ENCODE results near the gene ABCD2. TPM values are rescaled to one million over a fixed set of nuclear protein-coding genes. Genes with fewer than 3 reads are reported as not detected.
A peak's percentile ranks its signal among the peaks of the same experiment; 100 is the strongest.

The ABCD2 gene
- total and polyA plus RNA-seq, 4 experiments from 2014 or later, result 8.2 to 20.1 (median 13.7) TPM

DNA sequence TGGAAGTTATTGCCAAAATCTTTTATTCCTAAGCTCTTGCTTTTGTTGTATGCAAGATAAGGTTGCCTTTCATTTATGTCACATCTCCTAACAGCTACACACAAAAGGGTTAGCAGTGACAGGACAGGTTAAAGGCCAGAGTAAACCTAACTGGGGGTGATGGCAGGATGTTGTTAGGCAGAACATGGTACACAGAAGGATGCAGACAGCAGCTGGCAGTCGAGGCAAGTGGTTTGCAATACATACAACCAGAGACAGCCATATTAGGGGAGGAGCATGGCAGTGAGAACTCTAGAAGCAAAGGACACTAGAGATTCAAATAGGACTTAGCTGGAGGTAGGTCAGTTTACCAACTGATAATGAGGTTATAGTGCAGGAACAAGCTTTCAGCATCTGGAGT is 2.7 kb upstream of the ABCD2 start:
- Histone ChIP-seq H3K9me3 (ENCODE audit: control insufficient read depth in 1 of 2, low read length in 2 of 2) (no peaks in the 10 kb centered on the region), H3K36me3 (ENCODE audit: insufficient read depth, low read length) (no peaks in the 10 kb centered on the region), H3K4me3 (ENCODE audit: low read length in 2 of 2) (no peak overlapping the region), H3K27me3 (ENCODE audit: insufficient read depth, low read length) (no peaks in the 10 kb centered on the region), H3K27ac (ENCODE audit: low read depth, low read length) (peak overlapping the region; percentile 87), H3K4me1 (ENCODE audit: insufficient read depth, low read length) (peaks cover 39% of the 10 kb centered on the region)
- intact Hi-C loops (cut with micrococcal nuclease), result loop anchor here (5.0 kb wide), 1 partner anchor 485 kb away; the partner anchor contains the start of gene SLC2A13
- ChIA-PET POLR2A (ENCODE audit: partially characterized antibody) (interaction anchor here (1.5 to 4.9 kb wide), 7 partner anchors 10 to 180 kb away, joined by 4 to 91 read pairs (median 28); partner anchors contain the start of gene KIF21A), CTCF (ENCODE audit: partially characterized antibody) (interaction anchor here (0.8 to 2.5 kb wide), 4 partner anchors 8 to 179 kb away, joined by 3 to 21 read pairs (median 4); no protein-coding TSS in a partner anchor)
- H3K27ac Mint-ChIP-seq, result peak overlapping the region in 5 of 7 donors; percentile 80 to 98 (median 95)
- peaks cover 0 to 2% (median 0%) of the 10 kb centered on the region in 8 donors for H3K9me3 Mint-ChIP-seq
- no peaks in the 10 kb centered on the region for H3K27me3 Mint-ChIP-seq
- peak in 3 of 5 donors; percentile 8 to 43 (median 27) for DNase-seq
- peaks cover 26 to 48% (median 29%) of the 10 kb centered on the region in 4 donors for H3K4me1 Mint-ChIP-seq
- H3K36me3 Mint-ChIP-seq, result peaks cover 0 to 9% of the 10 kb centered on the region in 2 donors
- H3K4me3 Mint-ChIP-seq, result peak overlapping the region in 7 of 8 donors; percentile 17 to 79 (median 57)

DNA sequence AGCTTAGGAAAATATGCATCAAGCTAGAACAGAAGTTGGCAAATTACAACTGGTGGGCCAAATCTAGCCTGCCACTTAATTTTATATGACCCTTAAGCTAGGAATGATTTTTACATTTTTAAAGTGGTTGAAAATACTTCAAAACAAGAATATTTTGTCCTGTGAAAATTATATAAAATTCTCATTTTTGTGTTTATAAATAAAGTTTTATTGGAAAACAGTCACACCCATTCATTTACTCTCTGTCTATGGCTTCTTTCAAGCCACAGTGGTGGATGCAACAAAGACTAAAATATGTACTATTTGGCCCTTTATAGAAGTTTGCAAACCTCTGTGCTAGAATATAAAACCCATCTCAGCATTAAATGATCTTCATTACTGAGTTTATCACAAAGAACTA is 2.1 kb upstream of the ABCD2 start:
- peak overlapping the region in 5 of 7 donors; percentile 92 to 98 (median 95) for H3K27ac Mint-ChIP-seq
- peaks cover 35% of the 10 kb centered on the region for H3K4me1 ChIP-seq (ENCODE audit: insufficient read depth, low read length)
- POLR2A ChIA-PET (ENCODE audit: partially characterized antibody), result interaction anchor here (1.2 to 4.9 kb wide), 11 partner anchors 7 to 179 kb away, joined by 4 to 91 read pairs (median 18); partner anchors contain the start of gene KIF21A
- no peak for DNase-seq
- H3K4me1 Mint-ChIP-seq, result peaks cover 28 to 47% (median 29%) of the 10 kb centered on the region in 4 donors
- no peaks in the 10 kb centered on the region for H3K27me3 Mint-ChIP-seq
- CTCF ChIA-PET (ENCODE audit: partially characterized antibody), result interaction anchor here (0.8 to 3.2 kb wide), 6 partner anchors 7 to 178 kb away, joined by 3 to 21 read pairs (median 8); no protein-coding TSS in a partner anchor
- H3K4me3 Mint-ChIP-seq, result peak overlapping the region in 4 of 8 donors; percentile 57 to 79 (median 75)
- intact Hi-C loops (cut with micrococcal nuclease), result loop anchor here (5.0 kb wide), 1 partner anchor 486 kb away; the partner anchor contains the start of gene SLC2A13
- H3K4me3 ChIP-seq (ENCODE audit: low read length in 2 of 2), result peak overlapping the region in 1 of 2 donors; percentile 83
- H3K27me3 ChIP-seq (ENCODE audit: insufficient read depth, low read length), result no peaks in the 10 kb centered on the region
- H3K9me3 Mint-ChIP-seq, result peaks cover 0 to 2% (median 0%) of the 10 kb centered on the region in 8 donors
- no peaks in the 10 kb centered on the region for H3K9me3 ChIP-seq (ENCODE audit: control insufficient read depth in 1 of 2, low read length in 2 of 2)
- H3K36me3 Mint-ChIP-seq, result peaks cover 0 to 9% of the 10 kb centered on the region in 2 donors
- peak overlapping the region; percentile 87 for H3K27ac ChIP-seq (ENCODE audit: low read depth, low read length)
- H3K36me3 ChIP-seq (ENCODE audit: insufficient read depth, low read length), result no peaks in the 10 kb centered on the region

DNA sequence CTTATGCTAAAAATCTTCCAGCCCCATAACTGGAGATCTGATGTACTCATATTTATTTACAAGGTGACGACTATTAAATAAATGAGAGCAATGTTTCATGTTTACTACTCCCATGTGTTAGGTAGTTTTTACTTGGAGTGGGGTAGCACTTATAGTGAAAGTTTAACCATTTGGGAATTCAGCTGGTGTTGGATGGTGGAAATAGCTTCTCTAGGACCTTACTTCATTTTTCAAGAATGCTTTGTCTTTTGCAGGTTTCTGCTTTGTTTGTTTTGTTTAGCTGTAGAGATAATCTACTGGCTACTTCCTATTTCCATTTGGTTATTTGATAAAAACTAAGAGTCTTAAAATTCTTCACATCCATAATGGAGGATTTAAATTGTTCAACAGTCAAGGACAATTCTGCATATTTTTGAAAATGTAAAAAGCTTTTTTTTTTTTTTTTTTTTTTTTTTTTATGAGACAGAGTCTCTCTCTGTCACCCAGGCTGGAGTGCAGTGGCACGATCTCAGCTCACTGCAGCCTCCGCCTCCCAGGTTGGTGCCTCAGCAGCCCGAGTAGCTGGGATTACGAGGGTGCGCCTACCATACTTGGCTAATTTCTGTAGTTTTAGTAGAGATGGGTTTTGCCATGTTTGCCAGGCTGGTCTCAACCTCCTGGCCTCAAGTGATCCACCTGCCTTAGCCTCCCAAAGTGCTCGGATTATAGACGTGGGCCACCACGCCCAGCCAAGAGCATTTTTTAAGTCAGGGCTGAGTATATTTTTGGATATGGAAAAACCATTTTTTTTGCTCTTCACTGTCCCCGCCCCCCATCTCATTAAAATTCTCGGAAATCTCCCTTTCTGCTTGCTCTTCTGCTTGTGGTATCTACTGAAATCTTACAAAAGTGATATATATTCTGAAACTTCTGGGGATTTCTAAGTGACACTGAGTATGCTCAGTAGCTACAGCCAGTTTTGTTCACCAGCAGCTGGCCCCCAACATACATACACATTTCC is 1.4 kb upstream of the ABCD2 start:
- Mint-ChIP-seq H3K4me1 (peaks cover 24 to 44% (median 29%) of the 10 kb centered on the region in 4 donors), H3K36me3 (peaks cover 0 to 9% of the 10 kb centered on the region in 2 donors), H3K27me3 (no peaks in the 10 kb centered on the region), H3K4me3 (peak overlapping the region in 2 of 8 donors; percentile 56 to 77), H3K27ac (peak overlapping the region in 2 of 7 donors; percentile 92 to 95), H3K9me3 (peaks cover 0 to 2% (median 0%) of the 10 kb centered on the region in 8 donors)
- peak; percentile 34 to 72 (median 47) for DNase-seq
- intact Hi-C loops (cut with micrococcal nuclease), result loop anchor here (1.0 to 5.0 kb wide), 4 partner anchors 8 to 486 kb away; partner anchors contain the start of genes KIF21A and SLC2A13
- POLR2A ChIA-PET (ENCODE audit: partially characterized antibody), result interaction anchor here (0.9 to 4.9 kb wide), 20 partner anchors 8 to 179 kb away, joined by 3 to 91 read pairs (median 10); partner anchors contain the start of gene KIF21A
- no peaks in the 10 kb centered on the region for H3K9me3 ChIP-seq (ENCODE audit: control insufficient read depth in 1 of 2, low read length in 2 of 2)
- peaks cover 37% of the 10 kb centered on the region for H3K4me1 ChIP-seq (ENCODE audit: insufficient read depth, low read length)
- H3K36me3 ChIP-seq (ENCODE audit: insufficient read depth, low read length), result no peaks in the 10 kb centered on the region
- peak overlapping the region; percentile 83 to 85 for H3K4me3 ChIP-seq (ENCODE audit: low read length in 2 of 2)
- CTCF ChIA-PET (ENCODE audit: partially characterized antibody), result interaction anchor here (1.2 to 3.2 kb wide), 17 partner anchors 8 to 177 kb away, joined by 3 to 21 read pairs (median 6); no protein-coding TSS in a partner anchor
- H3K27ac ChIP-seq (ENCODE audit: low read depth, low read length), result peak overlapping the region; percentile 87
- H3K27me3 ChIP-seq (ENCODE audit: insufficient read depth, low read length), result no peaks in the 10 kb centered on the region

- intact Hi-C loops (cut with micrococcal nuclease), result loop anchor here (1.0 to 2.0 kb wide), 6 partner anchors 16 to 300 kb away; no protein-coding TSS in a partner anchor
- peak in 1 of 5 donors; percentile 50 for DNase-seq
- no peaks in the 10 kb centered on the region for H3K27me3 Mint-ChIP-seq
- peaks cover 27 to 44% (median 33%) of the 10 kb centered on the region in 4 donors for H3K4me1 Mint-ChIP-seq
- ChIA-PET CTCF (ENCODE audit: partially characterized antibody) (interaction anchor here (1.1 to 3.2 kb wide), 25 partner anchors 8 to 372 kb away, joined by 3 to 35 read pairs (median 5); no protein-coding TSS in a partner anchor), POLR2A (ENCODE audit: partially characterized antibody) (interaction anchor here (0.9 to 4.9 kb wide), 32 partner anchors 9 to 288 kb away, joined by 3 to 91 read pairs (median 5); partner anchors contain the start of gene KIF21A)
- peaks cover 0 to 11% of the 10 kb centered on the region in 2 donors for H3K36me3 Mint-ChIP-seq
- Histone ChIP-seq H3K27me3 (ENCODE audit: insufficient read depth, low read length) (no peaks in the 10 kb centered on the region), H3K27ac (ENCODE audit: low read depth, low read length) (peak overlapping the region; percentile 87), H3K36me3 (ENCODE audit: insufficient read depth, low read length) (no peaks in the 10 kb centered on the region), H3K9me3 (ENCODE audit: control insufficient read depth in 1 of 2, low read length in 2 of 2) (no peaks in the 10 kb centered on the region), H3K4me3 (ENCODE audit: low read length in 2 of 2) (peak overlapping the region; percentile 83 to 85), H3K4me1 (ENCODE audit: insufficient read depth, low read length) (peaks cover 47% of the 10 kb centered on the region)
- no peak overlapping the region for H3K27ac Mint-ChIP-seq
- no peak overlapping the region for H3K4me3 Mint-ChIP-seq
- H3K9me3 Mint-ChIP-seq, result peaks cover 0 to 2% (median 0%) of the 10 kb centered on the region in 8 donors
Measured at GRCh38 chr12:39619316-39619659, 315 bp downstream of the ABCD2 start.

- Mint-ChIP-seq H3K9me3 (peaks cover 0 to 2% (median 0%) of the 10 kb centered on the region in 8 donors), H3K4me1 (peaks cover 28 to 47% (median 36%) of the 10 kb centered on the region in 4 donors), H3K36me3 (peaks cover 3 to 17% of the 10 kb centered on the region in 2 donors), H3K4me3 (no peak overlapping the region), H3K27me3 (no peaks in the 10 kb centered on the region), H3K27ac (no peak overlapping the region)
- H3K4me3 ChIP-seq (ENCODE audit: low read length in 2 of 2), result peak overlapping the region; percentile 83 to 85
- intact Hi-C loops (cut with micrococcal nuclease), result loop anchor here (1.0 to 2.0 kb wide), 7 partner anchors 12 to 300 kb away; no protein-coding TSS in a partner anchor
- H3K27ac ChIP-seq (ENCODE audit: low read depth, low read length), result peak overlapping the region; percentile 87
- ChIA-PET POLR2A (ENCODE audit: partially characterized antibody) (interaction anchor here (0.9 to 4.9 kb wide), 15 partner anchors 8 to 287 kb away, joined by 3 to 91 read pairs (median 13); partner anchors contain the start of gene KIF21A), CTCF (ENCODE audit: partially characterized antibody) (interaction anchor here (1.2 to 3.2 kb wide), 10 partner anchors 10 to 73 kb away, joined by 3 to 35 read pairs (median 6); no protein-coding TSS in a partner anchor)
- H3K4me1 ChIP-seq (ENCODE audit: insufficient read depth, low read length), result peaks cover 49% of the 10 kb centered on the region
- DNase-seq, result peak in 1 of 5 donors; percentile 29
- H3K27me3 ChIP-seq (ENCODE audit: insufficient read depth, low read length), result no peaks in the 10 kb centered on the region
- H3K36me3 ChIP-seq (ENCODE audit: insufficient read depth, low read length), result no peaks in the 10 kb centered on the region
- H3K9me3 ChIP-seq (ENCODE audit: control insufficient read depth in 1 of 2, low read length in 2 of 2), result no peaks in the 10 kb centered on the region
Measured at GRCh38 chr12:39618701-39619100, 902 bp downstream of the ABCD2 start.

GRCh38 chr12:39617887-39618286 is 1.7 kb downstream of the ABCD2 start:
- H3K27ac ChIP-seq (ENCODE audit: low read depth, low read length), result peak overlapping the region; percentile 87
- H3K27me3 Mint-ChIP-seq, result no peaks in the 10 kb centered on the region
- peaks cover 7 to 21% of the 10 kb centered on the region in 2 donors for H3K36me3 Mint-ChIP-seq
- peaks cover 47% of the 10 kb centered on the region for H3K4me1 ChIP-seq (ENCODE audit: insufficient read depth, low read length)
- H3K27me3 ChIP-seq (ENCODE audit: insufficient read depth, low read length), result no peaks in the 10 kb centered on the region
- intact Hi-C loops (cut with micrococcal nuclease), result loop anchor here (1.0 to 2.0 kb wide), 5 partner anchors 12 to 299 kb away; no protein-coding TSS in a partner anchor
- H3K4me3 ChIP-seq (ENCODE audit: low read length in 2 of 2), result peak overlapping the region; percentile 83 to 85
- H3K27ac Mint-ChIP-seq, result peak overlapping the region in 4 of 7 donors; percentile 11 to 96 (median 80)
- H3K9me3 Mint-ChIP-seq, result peaks cover 0 to 3% (median 1%) of the 10 kb centered on the region in 8 donors
- peaks cover 27 to 47% (median 38%) of the 10 kb centered on the region in 4 donors for H3K4me1 Mint-ChIP-seq
- DNase-seq, result no peak
- no peak overlapping the region for H3K4me3 Mint-ChIP-seq
- CTCF ChIA-PET (ENCODE audit: partially characterized antibody), result interaction anchor here (0.6 to 1.5 kb wide), 2 partner anchors 20 to 74 kb away, joined by 3 to 4 read pairs; no protein-coding TSS in a partner anchor
- no peaks in the 10 kb centered on the region for H3K36me3 ChIP-seq (ENCODE audit: insufficient read depth, low read length)
- no peaks in the 10 kb centered on the region for H3K9me3 ChIP-seq (ENCODE audit: control insufficient read depth in 1 of 2, low read length in 2 of 2)
- POLR2A ChIA-PET (ENCODE audit: partially characterized antibody), result interaction anchor here (0.7 to 1.6 kb wide), 6 partner anchors 11 to 175 kb away, joined by 4 to 9 read pairs (median 4); partner anchors contain the start of gene KIF21A

All from CD4-positive, alpha-beta memory T cell (primary cell).